HG02588 (cell line): ENCODE measurements around the gene PLA1A.
"Not testable (repeated sequence)": the region's sequence is repeated elsewhere in the genome, so short reads cannot be mapped to it uniquely, and the experiment has no call there.

ENCODE experiments used
- ATAC-seq: cut with Tn5 transposase; IDR thresholded peaks from one replicate; pipeline ENCODE4 v1.9.1; 2021; ENCODE audit warnings: mild to moderate bottlenecking, moderate library complexity; ENCODE audit not compliant: unreplicated experiment

Gene PLA1A, protein sequence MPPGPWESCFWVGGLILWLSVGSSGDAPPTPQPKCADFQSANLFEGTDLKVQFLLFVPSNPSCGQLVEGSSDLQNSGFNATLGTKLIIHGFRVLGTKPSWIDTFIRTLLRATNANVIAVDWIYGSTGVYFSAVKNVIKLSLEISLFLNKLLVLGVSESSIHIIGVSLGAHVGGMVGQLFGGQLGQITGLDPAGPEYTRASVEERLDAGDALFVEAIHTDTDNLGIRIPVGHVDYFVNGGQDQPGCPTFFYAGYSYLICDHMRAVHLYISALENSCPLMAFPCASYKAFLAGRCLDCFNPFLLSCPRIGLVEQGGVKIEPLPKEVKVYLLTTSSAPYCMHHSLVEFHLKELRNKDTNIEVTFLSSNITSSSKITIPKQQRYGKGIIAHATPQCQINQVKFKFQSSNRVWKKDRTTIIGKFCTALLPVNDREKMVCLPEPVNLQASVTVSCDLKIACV

GRCh38 chr3:119597548-119598288, at the start of gene PLA1A:
Gene PLA1A (plus strand): TSS chr3:119597885. CDS start chr3:119597914, 29 bp downstream.
- ATAC-seq = peak; percentile 20

- ATAC-seq = no peak
Measured at GRCh38 chr3:119548341-119548740, 49.3 kb upstream of the PLA1A start.

DNA sequence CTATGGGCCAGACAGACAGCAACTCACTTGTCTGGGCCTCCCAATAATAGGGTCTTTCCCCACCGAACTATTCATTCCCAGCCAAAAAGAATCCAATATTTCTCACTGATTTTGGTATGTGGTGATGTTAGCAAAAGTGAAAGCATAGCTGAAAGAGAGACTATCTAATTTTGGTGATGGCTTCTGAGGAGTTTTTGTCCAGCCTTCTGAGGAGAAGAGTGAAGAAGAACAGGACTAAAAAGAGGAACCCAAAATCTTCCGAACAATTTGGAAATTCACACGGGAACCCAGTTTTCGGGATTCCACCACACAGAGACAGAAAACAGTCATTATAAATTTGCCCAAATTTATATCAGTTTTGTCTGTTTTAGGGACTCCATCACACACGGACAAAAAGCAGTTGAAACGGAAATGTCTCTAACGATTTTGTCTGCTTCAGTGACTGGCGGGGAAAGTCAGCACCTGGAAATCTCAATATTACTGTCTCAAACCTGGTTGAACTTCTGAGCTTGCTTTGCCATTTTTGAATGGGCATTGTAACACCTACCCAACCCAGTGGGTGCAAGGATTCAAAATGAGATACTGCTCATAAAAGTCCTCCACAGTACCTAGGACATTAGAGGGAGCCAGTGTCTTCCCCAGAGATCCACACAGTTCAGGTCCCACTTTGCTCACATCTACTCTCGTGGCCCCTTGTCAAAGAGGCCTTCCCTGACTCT, 47.3 kb upstream of the PLA1A start:
- ATAC-seq = no peak

DNA sequence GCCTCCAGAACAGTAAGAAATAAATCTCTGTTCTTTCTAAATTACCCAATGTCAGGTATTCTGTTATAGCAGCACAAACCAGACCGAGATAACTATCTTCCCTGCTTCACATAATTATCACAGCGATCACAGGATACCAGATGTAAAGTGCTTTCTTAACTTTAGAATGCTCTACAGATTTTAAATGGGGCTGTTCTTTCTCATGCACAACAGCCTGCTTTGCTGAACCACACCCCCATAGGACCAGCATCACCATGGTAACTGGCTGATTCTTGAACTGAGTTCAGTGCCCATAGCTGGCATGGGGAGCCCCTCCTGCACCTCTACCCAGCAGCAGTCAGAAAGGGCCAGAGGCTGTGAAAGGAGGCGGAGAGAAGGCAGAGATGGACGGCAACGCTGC, 46.1 kb upstream of the PLA1A start:
- no peak for ATAC-seq

DNA sequence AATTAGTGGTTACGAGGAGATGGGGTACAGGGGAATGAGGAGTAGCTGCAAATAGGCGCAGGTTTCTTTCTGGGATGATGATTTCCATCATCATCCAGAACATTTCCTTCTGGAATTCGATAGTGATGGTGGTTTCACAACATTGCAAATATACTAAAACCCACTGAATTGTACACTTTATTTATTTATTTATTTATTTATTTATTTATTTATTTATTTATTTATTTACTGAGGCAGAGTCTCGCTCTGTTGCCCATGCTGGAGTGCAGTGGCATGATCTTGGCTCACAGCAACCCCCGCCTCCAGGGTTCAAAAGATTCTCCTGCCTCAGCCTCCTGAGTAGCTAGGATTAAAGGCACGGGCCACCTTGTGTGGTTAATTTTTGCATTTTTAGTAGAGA, 44.8 kb upstream of the PLA1A start:
- ATAC-seq = not testable (repeated sequence)

DNA sequence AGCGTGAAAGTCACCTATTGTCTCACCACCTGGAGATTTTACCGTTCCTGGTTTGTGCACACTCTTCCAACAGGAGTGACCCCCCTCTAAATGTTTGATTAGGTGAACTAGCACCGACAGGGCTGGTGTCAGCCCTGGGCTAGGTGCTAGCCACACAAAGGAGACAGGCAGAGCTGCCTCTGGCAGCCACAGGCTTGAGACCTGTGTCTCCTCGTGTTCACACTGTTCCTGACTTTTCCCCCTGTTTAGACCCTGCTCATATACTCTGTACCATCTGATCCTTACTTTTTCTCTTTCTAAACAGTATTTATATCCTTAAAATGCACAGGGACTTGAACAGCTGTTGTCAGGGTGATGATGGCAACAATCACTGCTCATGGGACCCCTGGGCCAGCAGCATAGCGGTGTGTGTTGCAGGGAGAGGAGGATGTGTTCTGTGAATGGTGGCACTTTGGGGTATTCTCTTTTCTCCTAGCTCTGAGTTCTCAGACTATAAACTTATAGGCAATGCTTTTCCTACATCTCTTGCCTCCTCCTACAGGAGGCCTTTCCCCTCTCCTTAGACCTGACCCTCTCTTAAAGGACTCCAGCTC, 43.8 kb upstream of the PLA1A start:
- ATAC-seq = no peak

DNA sequence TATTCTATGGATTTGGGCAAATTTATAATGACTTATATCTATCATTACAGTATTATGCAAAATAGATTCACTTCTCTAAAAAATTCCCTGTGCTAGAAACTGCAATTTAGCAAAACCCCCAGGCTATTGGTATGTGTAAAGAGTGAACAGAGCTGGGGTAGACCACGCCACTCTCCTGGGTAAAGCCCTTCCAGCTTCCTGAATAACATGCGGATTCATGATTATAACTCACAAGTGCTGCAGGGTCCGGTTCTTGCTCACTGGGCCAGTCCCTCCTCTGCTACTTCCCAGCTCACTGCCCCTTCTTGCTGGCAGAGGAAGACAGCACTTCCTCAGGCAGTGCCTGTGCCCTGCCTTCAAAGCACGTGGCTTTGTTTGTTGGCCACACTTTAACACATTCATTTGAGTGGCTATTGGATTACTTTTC, 42.4 kb upstream of the PLA1A start:
- no peak for ATAC-seq

DNA sequence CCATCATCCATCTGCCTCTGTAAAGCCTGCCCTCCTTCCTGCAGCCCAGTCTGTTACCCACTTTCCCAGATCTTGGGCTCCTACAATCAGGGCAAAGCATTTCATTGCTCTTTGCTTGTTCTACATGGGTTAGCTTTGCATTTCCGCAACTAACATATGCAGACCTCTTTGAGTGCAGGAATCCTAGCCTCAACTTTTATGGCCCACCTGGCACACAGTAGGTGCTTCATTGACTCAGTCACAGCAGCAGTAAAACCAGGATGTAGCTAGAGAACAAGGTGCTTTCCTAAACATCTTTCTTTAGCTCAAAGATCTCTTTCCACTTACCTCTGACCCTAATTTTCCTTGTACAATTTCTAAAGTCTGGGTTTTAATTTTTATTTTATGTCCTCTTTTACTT, 41.8 kb upstream of the PLA1A start:
- no peak for ATAC-seq

GRCh38 chr3:119557192-119557876, 40.4 kb upstream of the PLA1A start:
- ATAC-seq = no peak

- ATAC-seq = no peak
Measured at GRCh38 chr3:119557877-119558269, 39.8 kb upstream of the PLA1A start.

DNA sequence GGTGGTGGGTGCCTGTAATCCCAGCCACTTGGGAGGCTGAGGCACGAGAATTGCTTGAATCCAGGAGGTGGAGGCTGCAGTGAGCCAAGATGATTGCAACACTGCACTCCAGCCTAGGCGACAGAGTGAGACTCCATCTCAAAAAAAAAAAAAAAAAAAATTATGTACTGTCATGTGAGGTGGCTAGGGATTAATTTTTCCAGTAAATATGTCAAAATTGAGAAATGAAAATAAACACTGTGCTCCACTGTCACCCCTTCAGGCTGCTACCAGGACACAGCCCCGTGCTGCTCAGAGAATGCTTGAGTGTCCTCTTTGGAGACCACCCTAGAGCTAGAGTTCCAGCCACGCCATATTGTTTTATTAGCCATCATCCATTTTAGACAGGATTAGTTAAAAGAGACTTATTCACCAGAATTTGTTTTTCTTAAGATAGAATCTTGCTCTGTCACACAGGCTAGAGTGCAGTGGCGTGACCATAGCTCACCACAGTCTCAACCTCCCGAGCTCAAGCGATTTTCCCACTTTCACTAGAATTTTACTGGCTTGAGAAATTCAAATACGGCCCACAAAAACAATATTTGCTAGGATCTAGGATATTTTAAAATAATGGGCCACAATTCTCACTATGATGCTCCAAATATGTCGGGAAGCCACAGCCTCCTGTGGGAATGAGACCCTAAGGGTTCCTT, 38.9 kb upstream of the PLA1A start:
- no peak for ATAC-seq

DNA sequence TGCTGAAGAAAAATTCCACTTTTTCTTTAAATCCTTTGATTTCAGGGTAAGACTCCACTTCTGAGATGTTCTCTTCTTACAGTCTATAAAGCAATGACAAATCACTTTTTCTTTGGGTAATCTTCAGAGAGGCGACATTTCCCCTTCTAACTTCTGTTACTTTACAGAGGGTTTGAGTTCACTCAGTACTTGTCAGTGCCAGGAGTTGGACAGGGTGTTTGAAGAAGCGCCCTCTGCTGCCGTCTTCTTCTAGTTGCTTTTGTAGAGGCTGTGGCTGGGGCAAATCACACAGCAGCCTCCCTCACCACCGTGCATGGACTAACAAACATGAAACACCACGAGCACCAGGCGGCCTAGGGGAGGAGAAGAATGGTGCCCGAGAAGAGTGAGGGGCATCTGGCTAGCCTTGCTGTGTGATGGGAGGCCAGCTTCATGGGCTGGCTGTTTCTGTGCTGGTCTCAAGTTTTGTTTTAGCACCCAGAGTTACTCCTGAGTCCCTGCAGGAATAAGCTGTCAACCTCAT, 38.2 kb upstream of the PLA1A start, which contains the start of gene CD80:
Gene CD80, minus strand, starts transcription at position 174 of the 523 bp plus-strand sequence. CDS start 1,886 bp downstream, outside the sequence.
- ATAC-seq = peak; percentile 46

GRCh38 chr3:119560160-119560559, 37.5 kb upstream of the PLA1A start:
- no peak for ATAC-seq

- ATAC-seq = peak; percentile 76
Measured at GRCh38 chr3:119562307-119562961, 35.3 kb upstream of the PLA1A start.

GRCh38 chr3:119563334-119563733, 34.4 kb upstream of the PLA1A start:
- ATAC-seq = not testable (repeated sequence)

- ATAC-seq = no peak
Measured at GRCh38 chr3:119569156-119569555, 28.5 kb upstream of the PLA1A start.

DNA sequence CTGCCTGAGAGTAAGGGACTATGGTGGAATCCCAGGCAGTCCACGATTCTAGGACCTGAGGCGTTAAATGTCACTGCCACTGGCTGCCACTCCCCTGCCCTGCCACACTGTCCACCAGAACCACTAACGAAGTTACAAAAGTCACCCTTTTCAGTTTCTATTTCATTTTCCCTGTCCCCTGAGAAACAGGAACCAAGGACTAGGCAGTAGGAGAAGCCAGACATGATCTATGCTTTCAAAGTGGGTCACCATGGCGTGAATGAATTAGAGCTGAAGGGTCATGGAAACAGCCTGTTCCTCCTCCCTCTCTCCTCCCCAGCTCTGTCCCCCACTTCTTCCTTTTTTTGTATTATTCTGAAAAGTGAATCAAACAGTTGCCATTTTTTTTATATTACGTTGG, 27.5 kb upstream of the PLA1A start:
- ATAC-seq = no peak

- ATAC-seq = no peak
Measured at GRCh38 chr3:119571230-119571629, 26.5 kb upstream of the PLA1A start.

DNA sequence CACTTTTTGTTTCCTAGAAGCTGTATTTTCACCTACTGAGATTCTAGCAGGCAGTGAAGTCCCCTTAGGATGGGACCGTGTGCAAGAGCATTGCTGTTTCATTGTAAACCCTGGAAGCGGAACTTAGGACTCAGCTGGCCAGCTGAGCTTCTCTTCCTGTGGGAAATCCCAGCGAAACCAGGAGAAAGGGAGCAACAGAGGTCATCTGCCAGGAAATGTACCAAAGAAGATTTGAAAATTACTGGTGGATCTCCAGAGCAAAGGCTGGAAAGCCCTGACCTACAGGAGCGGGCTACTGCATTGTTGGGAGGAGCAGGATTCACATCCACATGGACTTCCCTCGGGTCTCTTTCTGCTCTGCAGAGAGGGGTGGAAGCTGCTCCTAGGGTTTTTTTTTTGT, 26.0 kb upstream of the PLA1A start:
- ATAC-seq = no peak
